HFF-Myc (cell line): Measurements from ENCODE around the gene CEACAM19.
"Not testable (repeated sequence)": the region's sequence is repeated elsewhere in the genome, so short reads cannot be mapped to it uniquely, and the experiment has no call there.

Source experiments
- DNase-seq: peaks from one replicate; pipeline ENCODE4 v3.0.0-alpha.2; 2011; ENCODE audit warnings: low read depth; ENCODE audit errors: extremely low read depth
- H3K4me3 ChIP-seq: replicated peaks from 2 replicates; pipeline ENCODE4 v1.5.1; 2011; ENCODE audit warnings: low read depth, mild to moderate bottlenecking, control low read depth, low read length
- CTCF ChIP-seq: IDR thresholded peaks from 2 replicates; pipeline ENCODE4 v1.5.1; 2012; ENCODE audit warnings: mild to moderate bottlenecking, low read depth, low read length, control low read depth; ENCODE audit errors: missing control alignments

Gene CEACAM19

DNA sequence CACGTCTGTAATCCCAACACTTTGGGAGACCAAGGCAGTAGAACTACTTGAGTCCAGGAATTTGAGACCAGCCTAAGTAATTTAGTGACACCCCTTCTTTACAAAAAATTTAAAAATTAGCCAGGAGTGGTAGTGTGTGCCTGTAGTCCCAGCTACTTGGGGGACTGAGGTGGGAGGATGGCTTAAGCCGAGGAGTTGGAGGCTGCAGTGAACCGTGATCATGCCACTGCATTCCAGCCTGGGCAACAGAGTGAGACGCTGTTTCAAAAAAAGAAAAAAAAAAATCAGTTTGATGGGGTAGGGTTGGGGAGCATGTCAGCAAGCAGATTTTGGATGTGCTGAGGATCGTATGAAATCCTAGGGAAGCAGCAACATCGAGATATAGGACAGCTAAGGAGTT lies 4.2 kb downstream of the CEACAM19 start:
- DNase-seq, result no peak
- TF ChIP-seq CTCF, result no peak
- H3K4me3 ChIP-seq, result no peak overlapping the region

DNA sequence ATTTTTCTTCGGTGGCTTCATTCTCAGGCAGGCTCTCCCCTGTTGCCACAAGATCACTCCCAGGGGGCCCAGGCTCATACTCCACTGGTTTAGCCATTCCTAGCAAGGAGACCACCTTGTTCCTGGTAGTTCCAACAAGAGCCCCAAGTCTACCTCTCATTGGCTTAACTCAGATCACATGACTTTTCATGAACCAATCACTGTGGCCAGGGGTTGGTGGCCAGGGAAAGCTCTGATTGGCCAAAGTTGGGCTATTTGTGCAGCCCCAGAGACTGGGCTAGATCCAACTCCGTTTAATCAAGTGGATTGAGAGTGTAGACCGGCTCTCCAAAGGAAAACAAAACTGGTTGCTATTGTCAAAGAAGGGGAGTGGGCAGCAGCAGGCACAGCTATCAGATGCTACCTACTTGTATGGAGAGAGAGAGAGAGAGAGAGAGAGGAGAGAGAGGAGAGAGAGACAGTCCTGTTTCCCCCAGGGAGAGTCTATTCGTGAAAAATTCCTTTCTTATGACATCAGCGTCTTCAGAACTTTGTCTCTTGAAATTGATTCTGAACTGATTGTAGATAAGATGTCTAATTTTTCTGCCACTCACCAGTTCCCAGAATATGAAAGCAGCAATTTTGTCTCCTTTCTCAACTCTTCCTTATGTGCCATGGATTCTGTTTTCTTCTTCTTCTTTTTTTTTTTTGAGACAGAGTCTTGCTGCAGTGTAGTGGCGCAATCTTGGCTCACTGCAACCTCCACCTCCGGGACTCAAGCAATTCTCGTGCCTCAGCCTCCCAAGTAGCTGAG lies 5.9 kb downstream of the CEACAM19 start:
- no peak for TF ChIP-seq CTCF
- H3K4me3 ChIP-seq, result no peak overlapping the region
- DNase-seq, result no peak

DNA sequence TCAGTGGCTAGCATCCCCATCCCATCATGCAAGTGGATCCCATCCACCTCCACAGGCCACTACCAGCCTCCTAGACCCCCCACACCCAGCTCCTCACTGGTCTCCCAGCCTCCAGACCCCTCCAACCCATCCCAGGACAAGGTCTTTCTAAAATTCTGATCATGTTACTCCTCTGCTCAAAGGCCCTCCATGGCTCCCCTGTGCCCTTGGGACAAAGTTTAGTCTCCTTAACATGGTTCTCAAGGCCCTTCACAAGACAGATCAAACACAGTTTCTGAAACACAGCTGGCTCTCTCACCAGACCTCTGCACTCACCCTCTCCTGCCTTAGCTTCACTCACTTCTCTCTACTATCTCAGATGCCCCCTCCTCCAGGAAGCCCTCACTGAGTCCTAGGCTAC lies 9.3 kb downstream of the CEACAM19 start:
- no peak for DNase-seq
- H3K4me3 ChIP-seq, result no peak overlapping the region
- no peak for TF ChIP-seq CTCF

GRCh38 chr19:44681992-44682790 lies 10.9 kb downstream of the CEACAM19 start:
- H3K4me3 ChIP-seq, result no peak overlapping the region
- DNase-seq, result no peak
- no peak for TF ChIP-seq CTCF

GRCh38 chr19:44682807-44683206 lies 11.5 kb downstream of the CEACAM19 start:
- TF ChIP-seq CTCF, result no peak
- DNase-seq, result no peak
- no peak overlapping the region for H3K4me3 ChIP-seq

GRCh38 chr19:44683434-44684210 lies 12.3 kb downstream of the CEACAM19 start:
- H3K4me3 ChIP-seq, result no peak overlapping the region
- no peak for TF ChIP-seq CTCF
- no peak for DNase-seq

DNA sequence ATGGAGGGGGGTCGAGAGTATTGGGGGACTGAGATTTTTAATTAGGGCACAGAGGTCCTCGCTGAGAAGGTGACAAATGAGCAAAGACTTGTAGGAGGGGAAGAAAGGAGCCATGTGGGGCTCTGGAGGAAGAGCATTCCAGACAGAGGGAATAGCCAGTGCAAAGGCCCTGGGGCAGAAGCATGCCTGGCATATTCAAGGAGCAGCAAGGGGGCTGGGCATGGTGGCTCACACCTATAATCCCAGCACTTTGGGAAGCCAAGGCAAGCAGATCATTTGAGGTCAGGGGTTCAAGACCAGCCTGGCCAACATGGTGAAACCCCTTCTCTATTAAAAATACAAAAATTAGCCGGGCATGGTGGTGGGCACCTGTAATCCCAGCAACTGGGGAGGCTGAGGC lies 13.1 kb downstream of the CEACAM19 start:
- not testable (repeated sequence) for DNase-seq

More for the DNA sequence above, 13.1 kb downstream of the CEACAM19 start:
- H3K4me3 ChIP-seq, result not testable (repeated sequence)
